ENCODE results near the gene TLR1.
"Not testable (repeated sequence)": the region's sequence is repeated elsewhere in the genome, so short reads cannot be mapped to it uniquely, and the experiment has no call there.

The TLR1 gene

GRCh38 chr4:38804654-38805295 is at the start of gene TLR1:
TLR1 (minus strand) TSS chr4:38804791; CDS start chr4:38798831, 5,960 bp downstream.
- no peak for DNase-seq (ENCODE audit: low read depth in 1 of 2, low spot score in 1 of 2)

- no peak for DNase-seq (ENCODE audit: low read depth in 1 of 2, low spot score in 1 of 2)
These were observed 41.4 kb upstream of the TLR1 start for GRCh38 chr4:38846015-38846414.

GRCh38 chr4:38842994-38843393 is 38.4 kb upstream of the TLR1 start:
- no peak for DNase-seq (ENCODE audit: low read depth in 1 of 2, low spot score in 1 of 2)

- DNase-seq (ENCODE audit: low read depth in 1 of 2, low spot score in 1 of 2), result no peak
These were observed 33.3 kb upstream of the TLR1 start for GRCh38 chr4:38837849-38838248.

- DNase-seq (ENCODE audit: low read depth in 1 of 2, low spot score in 1 of 2), result no peak
These were observed 32.7 kb upstream of the TLR1 start for GRCh38 chr4:38837334-38837733.

GRCh38 chr4:38834570-38834969 is 30.0 kb upstream of the TLR1 start:
- DNase-seq (ENCODE audit: low read depth in 1 of 2, low spot score in 1 of 2), result no peak

- DNase-seq (ENCODE audit: low read depth in 1 of 2, low spot score in 1 of 2), result no peak
These were observed 28.3 kb upstream of the TLR1 start for GRCh38 chr4:38832624-38833528.

GRCh38 chr4:38832206-38832605 is 27.6 kb upstream of the TLR1 start:
- no peak for DNase-seq (ENCODE audit: low read depth in 1 of 2, low spot score in 1 of 2)

GRCh38 chr4:38831653-38832052 is 27.1 kb upstream of the TLR1 start:
- DNase-seq (ENCODE audit: low read depth in 1 of 2, low spot score in 1 of 2), result no peak

GRCh38 chr4:38829237-38829636 is 24.6 kb upstream of the TLR1 start:
- no peak for DNase-seq (ENCODE audit: low read depth in 1 of 2, low spot score in 1 of 2)

- DNase-seq (ENCODE audit: low read depth in 1 of 2, low spot score in 1 of 2), result no peak
These were observed 19.2 kb upstream of the TLR1 start for GRCh38 chr4:38823766-38824165.

- no peak for DNase-seq (ENCODE audit: low read depth in 1 of 2, low spot score in 1 of 2)
These were observed 18.2 kb upstream of the TLR1 start for GRCh38 chr4:38822748-38823303.

- no peak for DNase-seq (ENCODE audit: low read depth in 1 of 2, low spot score in 1 of 2)
These were observed 17.1 kb upstream of the TLR1 start for GRCh38 chr4:38821739-38822138.

- DNase-seq (ENCODE audit: low read depth in 1 of 2, low spot score in 1 of 2), result no peak
These were observed 15.9 kb upstream of the TLR1 start for GRCh38 chr4:38820329-38821061.

- DNase-seq (ENCODE audit: low read depth in 1 of 2, low spot score in 1 of 2), result no peak
These were observed 15.0 kb upstream of the TLR1 start for GRCh38 chr4:38819569-38819968.

GRCh38 chr4:38818441-38818976 is 13.9 kb upstream of the TLR1 start:
- no peak for DNase-seq (ENCODE audit: low read depth in 1 of 2, low spot score in 1 of 2)

GRCh38 chr4:38815885-38816782 is 11.5 kb upstream of the TLR1 start:
- no peak for DNase-seq (ENCODE audit: low read depth in 1 of 2, low spot score in 1 of 2)

- DNase-seq (ENCODE audit: low read depth in 1 of 2, low spot score in 1 of 2), result no peak
These were observed 9.8 kb upstream of the TLR1 start for GRCh38 chr4:38814386-38814785.

- DNase-seq (ENCODE audit: low read depth in 1 of 2, low spot score in 1 of 2), result no peak
These were observed 6.7 kb upstream of the TLR1 start for GRCh38 chr4:38811297-38811696.

- not testable (repeated sequence) for DNase-seq (ENCODE audit: low read depth in 1 of 2, low spot score in 1 of 2)
These were observed 2.9 kb upstream of the TLR1 start for GRCh38 chr4:38807462-38807861.

All from activated CD4-positive, alpha-beta T cell treated with anti-CD3 and anti-CD28 coated beads, Interleukin-2, amount 50 U/mL, for 24 hours (primary cell).